GM18907 (cell line): ENCODE results near the gene COL4A6.

Source experiments
- ATAC-seq: cut with Tn5 transposase; IDR thresholded peaks from one replicate; pipeline ENCODE4 v1.9.1; 2021; ENCODE audit warnings: mild to moderate bottlenecking, moderate library complexity; ENCODE audit not compliant: unreplicated experiment

COL4A6 gene

GRCh38 chrX:108165383-108166111 lies 272.7 kb downstream of the COL4A6 start:
- ATAC-seq: no peak

- no peak for ATAC-seq
Measured at GRCh38 chrX:108163333-108164082, 274.7 kb downstream of the COL4A6 start.

GRCh38 chrX:108162265-108162664 lies 276.0 kb downstream of the COL4A6 start:
- ATAC-seq: no peak

GRCh38 chrX:108160309-108160708 lies 277.9 kb downstream of the COL4A6 start:
- no peak for ATAC-seq

GRCh38 chrX:108159028-108159670 lies 279.1 kb downstream of the COL4A6 start:
- ATAC-seq: no peak

GRCh38 chrX:108157628-108158027 lies 280.6 kb downstream of the COL4A6 start:
- no peak for ATAC-seq

GRCh38 chrX:108156934-108157466 lies 281.2 kb downstream of the COL4A6 start:
- ATAC-seq: no peak

- ATAC-seq: no peak
Measured at GRCh38 chrX:108156082-108156481, 282.1 kb downstream of the COL4A6 start.

- peak; percentile 96 for ATAC-seq
Measured at GRCh38 chrX:108148524-108148923, 289.7 kb downstream of the COL4A6 start.

GRCh38 chrX:108138814-108139702 lies 299.2 kb downstream of the COL4A6 start:
- no peak for ATAC-seq

- no peak for ATAC-seq
Measured at GRCh38 chrX:108134724-108135123, 303.5 kb downstream of the COL4A6 start.

- ATAC-seq: no peak
Measured at GRCh38 chrX:108132876-108133275, 305.3 kb downstream of the COL4A6 start.

- ATAC-seq: no peak
Measured at GRCh38 chrX:108132034-108132433, 306.2 kb downstream of the COL4A6 start.

- no peak for ATAC-seq
Measured at GRCh38 chrX:108131471-108131870, 306.8 kb downstream of the COL4A6 start.

- no peak for ATAC-seq
Measured at GRCh38 chrX:108130889-108131288, 307.3 kb downstream of the COL4A6 start.

GRCh38 chrX:108127152-108127551 lies 311.1 kb downstream of the COL4A6 start:
- no peak for ATAC-seq

GRCh38 chrX:108126661-108127060 lies 311.6 kb downstream of the COL4A6 start:
- no peak for ATAC-seq

GRCh38 chrX:108123591-108124366 lies 314.4 kb downstream of the COL4A6 start:
- no peak for ATAC-seq

GRCh38 chrX:108122748-108123147 lies 315.5 kb downstream of the COL4A6 start:
- no peak for ATAC-seq

GRCh38 chrX:108121291-108121690 lies 316.9 kb downstream of the COL4A6 start:
- no peak for ATAC-seq
